Stimulated activated CD8-positive, alpha-beta memory T cell treated with anti-CD3 and anti-CD28 coated beads, Interleukin-4, amount 100 ng/mL, for 1 hour (primary cell): ENCODE data around the gene JMJD1C.
"Not testable (repeated sequence)": the region's sequence is repeated elsewhere in the genome, so short reads cannot be mapped to it uniquely, and the experiment has no call there.

Source experiments
- DNase-seq, 2 donors: peaks; one replicate each; pipeline ENCODE4 v3.0.0-alpha.2; 2020; ENCODE audit warnings: low read depth in 2 of 2, low spot score in 1 of 2

The JMJD1C gene

GRCh38 chr10:63366933-63367332, 98.8 kb downstream of the JMJD1C start:
- DNase-seq: no peak

GRCh38 chr10:63365976-63366765, 99.6 kb downstream of the JMJD1C start:
- no peak for DNase-seq

- DNase-seq: no peak
Observed at GRCh38 chr10:63364918-63365317, 100.9 kb downstream of the JMJD1C start.

- no peak for DNase-seq
Observed at GRCh38 chr10:63363951-63364350, 101.8 kb downstream of the JMJD1C start.

GRCh38 chr10:63355682-63356081, 110.1 kb downstream of the JMJD1C start:
- DNase-seq: no peak

GRCh38 chr10:63352976-63353375, 112.8 kb downstream of the JMJD1C start:
- no peak for DNase-seq

- no peak for DNase-seq
Observed at GRCh38 chr10:63348245-63348850, 117.4 kb downstream of the JMJD1C start.

GRCh38 chr10:63346015-63346441, 119.7 kb downstream of the JMJD1C start:
- no peak for DNase-seq

GRCh38 chr10:63344269-63344668, 121.5 kb downstream of the JMJD1C start:
- no peak for DNase-seq

- no peak for DNase-seq
Observed at GRCh38 chr10:63343476-63343875, 122.3 kb downstream of the JMJD1C start.

GRCh38 chr10:63339640-63340039, 126.1 kb downstream of the JMJD1C start:
- not testable (repeated sequence) for DNase-seq

GRCh38 chr10:63337455-63338251, 128.1 kb downstream of the JMJD1C start:
- DNase-seq: no peak

- no peak for DNase-seq
Observed at GRCh38 chr10:63331586-63331985, 134.2 kb downstream of the JMJD1C start.

GRCh38 chr10:63324495-63324854, 141.3 kb downstream of the JMJD1C start:
- DNase-seq: no peak

- DNase-seq: no peak
Observed at GRCh38 chr10:63323701-63324494, 141.9 kb downstream of the JMJD1C start.

- DNase-seq: no peak
Observed at GRCh38 chr10:63320683-63321082, 145.1 kb downstream of the JMJD1C start.

- DNase-seq: no peak
Observed at GRCh38 chr10:63319231-63319630, 146.5 kb downstream of the JMJD1C start.

- DNase-seq: no peak
Observed at GRCh38 chr10:63318491-63318890, 147.3 kb downstream of the JMJD1C start.

GRCh38 chr10:63314020-63314419, 151.8 kb downstream of the JMJD1C start:
- DNase-seq: no peak

GRCh38 chr10:63313066-63313717, 152.6 kb downstream of the JMJD1C start:
- DNase-seq: no peak

GRCh38 chr10:63308628-63309027, 157.1 kb downstream of the JMJD1C start:
- DNase-seq: no peak
